C4-2B (cell line): ENCODE measurements around the gene HMG20A.

Experiments used
- H3K27ac ChIP-seq: fragments of 450-650 bp; 2 replicates; pipeline ENCODE4 v1.5.1; 2017
- ZFX ChIP-seq: fragments of 450-650 bp; IDR thresholded peaks from 2 replicates; pipeline ENCODE4 v1.6.1; 2017
- TF ChIP-seq, protein P1 (sequence below): fragments of 450-650 bp; conservative IDR thresholded peaks from 2 replicates; pipeline ENCODE4 v1.5.1; 2017; ENCODE audit warnings: mild to moderate bottlenecking

HMG20A gene

DNA sequence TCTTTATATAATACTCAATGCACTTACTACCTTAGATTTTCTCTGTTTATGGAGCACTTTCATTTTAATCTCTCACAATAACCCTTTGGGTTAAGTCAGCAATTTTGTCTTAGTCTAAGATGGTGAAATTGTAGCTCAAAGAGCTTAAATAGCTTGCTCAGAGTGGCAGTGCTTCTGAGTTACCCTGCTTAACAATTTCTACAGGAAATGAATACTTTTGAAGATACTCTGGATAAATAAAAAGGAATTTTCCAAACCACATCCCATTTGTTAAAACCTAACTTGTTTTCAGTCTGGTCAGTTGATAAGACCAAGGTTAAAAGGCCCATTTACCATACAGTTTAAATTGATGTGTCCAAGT is 37.2 kb downstream of the HMG20A start:
- H3K27ac ChIP-seq: no peak overlapping the region
- TF ChIP-seq ZFX: no peak
- TF ChIP-seq, protein P1, sequence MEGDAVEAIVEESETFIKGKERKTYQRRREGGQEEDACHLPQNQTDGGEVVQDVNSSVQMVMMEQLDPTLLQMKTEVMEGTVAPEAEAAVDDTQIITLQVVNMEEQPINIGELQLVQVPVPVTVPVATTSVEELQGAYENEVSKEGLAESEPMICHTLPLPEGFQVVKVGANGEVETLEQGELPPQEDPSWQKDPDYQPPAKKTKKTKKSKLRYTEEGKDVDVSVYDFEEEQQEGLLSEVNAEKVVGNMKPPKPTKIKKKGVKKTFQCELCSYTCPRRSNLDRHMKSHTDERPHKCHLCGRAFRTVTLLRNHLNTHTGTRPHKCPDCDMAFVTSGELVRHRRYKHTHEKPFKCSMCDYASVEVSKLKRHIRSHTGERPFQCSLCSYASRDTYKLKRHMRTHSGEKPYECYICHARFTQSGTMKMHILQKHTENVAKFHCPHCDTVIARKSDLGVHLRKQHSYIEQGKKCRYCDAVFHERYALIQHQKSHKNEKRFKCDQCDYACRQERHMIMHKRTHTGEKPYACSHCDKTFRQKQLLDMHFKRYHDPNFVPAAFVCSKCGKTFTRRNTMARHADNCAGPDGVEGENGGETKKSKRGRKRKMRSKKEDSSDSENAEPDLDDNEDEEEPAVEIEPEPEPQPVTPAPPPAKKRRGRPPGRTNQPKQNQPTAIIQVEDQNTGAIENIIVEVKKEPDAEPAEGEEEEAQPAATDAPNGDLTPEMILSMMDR: no peak

DNA sequence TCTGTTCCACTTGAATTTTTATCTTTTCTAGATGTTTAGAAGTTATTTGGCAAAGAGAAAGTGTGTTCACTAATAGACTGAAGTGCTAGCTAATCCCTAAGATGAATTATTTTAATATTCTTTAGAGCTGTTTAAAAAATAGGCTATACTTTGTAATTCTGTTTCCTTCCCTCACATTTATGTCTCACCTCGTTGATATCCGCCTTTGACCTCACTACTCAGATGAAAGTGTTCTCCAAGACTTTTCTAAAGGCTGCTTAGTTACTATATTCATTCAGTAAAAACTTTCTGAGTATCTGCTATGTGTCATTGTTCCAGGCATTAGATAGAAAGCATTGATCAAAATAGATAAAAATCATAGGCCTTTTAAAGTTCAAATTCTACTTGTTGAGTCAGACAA is 38.3 kb downstream of the HMG20A start:
- TF ChIP-seq, protein P1: no peak
- TF ChIP-seq ZFX: no peak
- H3K27ac ChIP-seq: no peak overlapping the region

DNA sequence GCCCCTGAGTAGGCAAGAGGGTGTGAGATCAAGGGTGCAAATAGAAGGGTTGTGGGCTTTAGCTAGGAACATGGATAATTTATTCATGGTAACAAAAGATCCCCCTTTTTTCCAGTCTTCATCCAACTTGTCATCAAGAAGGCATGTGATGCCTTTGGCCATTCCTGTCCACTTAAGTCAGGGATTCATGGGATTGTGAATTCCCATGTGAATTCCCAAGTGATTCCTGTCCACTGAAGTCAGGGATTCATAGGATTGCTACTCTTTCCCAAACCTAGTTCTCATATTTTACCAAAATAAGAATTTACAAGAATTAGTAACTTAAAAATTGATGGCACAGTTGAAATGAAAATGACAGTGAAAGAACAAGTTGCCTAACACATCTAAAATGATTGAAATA is 40.8 kb downstream of the HMG20A start:
- TF ChIP-seq, protein P1: no peak
- H3K27ac ChIP-seq: no peak overlapping the region

DNA sequence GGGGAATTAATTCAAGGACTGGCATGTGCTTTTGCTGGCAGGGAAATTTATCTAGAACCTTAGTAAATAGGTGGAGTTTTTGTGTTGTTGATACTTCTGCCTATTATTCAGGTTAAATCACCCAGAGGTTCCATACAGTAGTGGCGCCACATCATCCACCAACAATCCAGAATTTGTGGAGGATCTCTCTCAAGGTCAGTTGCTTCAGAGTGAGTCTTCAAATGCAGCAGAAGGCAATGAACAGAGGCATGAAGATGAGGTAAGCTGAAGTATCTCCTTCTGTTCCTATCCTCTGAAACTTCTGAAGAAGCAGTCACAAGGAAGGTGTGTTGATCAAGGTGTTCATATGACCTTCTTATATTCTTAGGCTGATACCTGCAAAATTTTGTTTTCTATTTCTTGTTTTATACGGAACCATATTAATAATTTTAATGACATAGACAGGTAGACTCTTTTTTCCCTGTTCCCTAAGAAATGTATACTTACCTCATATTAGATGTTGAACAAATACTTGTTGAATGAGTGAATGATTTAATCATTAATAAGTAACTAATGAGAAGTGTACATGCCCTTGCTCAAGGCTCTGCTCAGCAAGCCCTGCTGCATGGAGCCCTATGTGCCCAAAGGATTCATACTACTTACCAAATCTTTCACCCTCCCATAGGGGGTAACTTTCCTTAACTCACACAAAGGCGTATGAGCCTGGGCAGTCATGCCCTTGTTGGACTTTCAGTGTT is 43.6 kb downstream of the HMG20A start:
- H3K27ac ChIP-seq: no peak overlapping the region
- TF ChIP-seq, protein P1: no peak
- TF ChIP-seq ZFX: no peak

DNA sequence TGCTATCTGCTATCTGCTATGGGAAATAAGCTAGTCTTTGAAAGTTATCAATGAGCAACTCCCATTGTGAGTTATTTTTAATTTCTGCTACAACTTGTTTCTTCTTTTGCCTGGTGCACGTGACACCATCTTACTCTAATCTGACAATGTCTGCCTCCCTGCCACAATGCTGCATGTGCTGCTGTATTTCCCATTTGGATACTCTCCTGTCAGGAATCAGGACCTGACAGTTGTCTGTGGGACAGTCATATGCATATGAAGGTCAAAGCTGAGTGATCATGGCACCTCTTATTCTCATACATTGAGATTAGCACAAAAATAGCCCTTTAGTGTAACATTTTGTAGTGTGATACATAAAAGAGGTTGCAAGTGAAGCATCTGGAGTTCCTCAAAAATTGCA is 45.8 kb downstream of the HMG20A start:
- H3K27ac ChIP-seq: no peak overlapping the region
- TF ChIP-seq, protein P1: no peak
- no peak for TF ChIP-seq ZFX

DNA sequence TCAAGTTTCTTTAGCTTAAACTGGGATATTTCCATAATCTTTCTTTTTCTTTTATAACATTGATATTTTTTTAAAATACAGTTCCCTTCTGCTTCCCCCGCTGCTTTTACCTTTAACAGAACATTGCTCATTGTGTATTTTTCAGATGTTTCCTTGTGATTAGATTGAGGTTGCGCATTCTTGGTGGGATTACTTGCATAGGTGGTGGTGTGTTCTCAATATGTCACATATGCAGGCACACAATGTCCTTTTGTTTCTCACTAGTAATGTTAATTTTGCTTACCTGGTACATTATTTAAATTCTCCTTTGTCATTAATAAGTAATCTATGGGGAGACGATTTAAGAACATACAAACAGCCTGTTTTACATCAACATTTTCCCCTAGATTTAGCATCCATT is 48.2 kb downstream of the HMG20A start:
- no peak for TF ChIP-seq ZFX
- TF ChIP-seq, protein P1: no peak
- no peak overlapping the region for H3K27ac ChIP-seq

DNA sequence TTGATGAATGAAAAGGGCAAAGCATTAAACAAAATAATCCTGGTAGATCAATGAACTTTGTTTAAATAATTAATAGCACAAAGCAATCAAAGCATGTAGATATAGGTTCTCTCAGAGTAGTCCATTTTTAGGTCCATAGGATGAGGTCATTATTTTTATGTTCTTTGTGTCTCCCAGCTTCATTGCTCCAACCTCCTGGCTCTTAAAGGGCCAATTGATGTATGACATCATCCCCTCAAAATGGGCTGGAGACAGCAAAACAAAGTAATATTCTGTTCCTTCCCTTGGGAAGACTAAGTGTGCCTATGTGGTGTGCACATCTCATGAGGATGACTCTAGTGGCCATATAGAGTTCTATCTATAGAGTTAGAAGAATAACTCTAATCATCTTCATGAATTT is 49.5 kb downstream of the HMG20A start:
- no peak overlapping the region for H3K27ac ChIP-seq
- TF ChIP-seq, protein P1: no peak
- no peak for TF ChIP-seq ZFX
